Body of pancreas (tissue), 4 donors: ENCODE measurements around the gene GRIA1. TPM values are rescaled to one million over a fixed set of nuclear protein-coding genes. Genes with fewer than 3 reads are reported as not detected.

ENCODE experiments used
- ATAC-seq: fragments of 150-250 bp; one replicate; pipeline ENCODE4 v1.9.1; 2016
- DNase-seq, 4 donors: peaks; one replicate each; pipeline ENCODE4 v3.0.0-alpha.2; 2019
- H3K27ac ChIP-seq, 4 donors: fragments of 200-600 bp; sonication (generic); 1 replicate in 3 of 4; 2 replicates in 1 of 4; pipeline versions ENCODE4 v1.5.1 to v1.6.1; 2016 to 2019; ENCODE audit warnings: mild to moderate bottlenecking in 1 of 4, mixed read lengths in 1 of 4, moderate library complexity in 1 of 4
- H3K27me3 ChIP-seq, 2 donors: fragments of 200-600 bp; sonication (generic); one replicate each; pipeline ENCODE4 v1.6.0; 2016; ENCODE audit warnings: mild to moderate bottlenecking in 1 of 2
- H3K36me3 ChIP-seq, 2 donors: fragments of 200-600 bp; sonication (generic); replicated peaks in 1 of 2; 2 replicates each; pipeline ENCODE4 v1.5.1; 2016; ENCODE audit warnings: low read depth in 2 of 2; ENCODE audit not compliant: insufficient read depth in 1 of 2
- H3K4me1 ChIP-seq: fragments of 200-600 bp; sonication (generic); one replicate; pipeline ENCODE4 v1.6.0; 2016
- H3K4me3 ChIP-seq, 2 donors: fragments of 200-600 bp; sonication (generic); 1 replicate in 1 of 2; 2 replicates in 1 of 2; pipeline ENCODE4 v1.5.1; 2016 to 2019
- H3K9me3 ChIP-seq, 3 donors: fragments of 200-600 bp; sonication (generic); 1 replicate in 2 of 3; 2 replicates in 1 of 3; pipeline ENCODE4 v1.5.1; 2016
- POLR2A ChIP-seq, 3 donors: fragments of 450-650 bp; IDR thresholded peaks; one replicate each; pipeline ENCODE4 v1.6.1; 2016; ENCODE audit warnings: antibody characterized with exemption in 3 of 3, mild to moderate bottlenecking in 2 of 3
- WGBS, 2 donors: methylation state at CpG; one replicate each; pipeline ENCODE4 v1.1.5; 2017; 5-methylcytosine and 5-hydroxymethylcytosine counted together
- intact Hi-C: fragments of 100-400 bp; cut with DNase I; formaldehyde crosslinking; loops from one replicate; pipeline ENCODE4 v1.15.1; 2023
- total RNA-seq, 2 donors: library from RNA; depleted of rRNA; stranded (reverse); fragments of >200 nt; gene quantifications; one replicate each; pipeline ENCODE4 v1.1.0, GENCODE V29; 2016
- TF ChIP-seq, protein P1 (sequence below), 7 experiments: fragments of 450-650 bp in 4 of 7; fragments of 200-600 bp in 3 of 7; sonication (generic) in 3 of 7; IDR thresholded peaks; one replicate each; pipeline ENCODE4 v1.5.1; 2016 to 2019; ENCODE audit warnings: antibody characterized with exemption in 7 of 7

The GRIA1 gene
- total RNA-seq, 2 donors from 2014 or later: 0.26 to 2.6 TPM

GRCh38 chr5:153745778-153746395 is 255.4 kb downstream of the GRIA1 start:
- Histone ChIP-seq H3K27me3 (no peaks in the 10 kb centered on the region), H3K4me1 (no peaks in the 10 kb centered on the region), H3K27ac (no peak overlapping the region), H3K36me3 (no peaks in the 10 kb centered on the region), H3K4me3 (no peak overlapping the region), H3K9me3 (no peaks in the 10 kb centered on the region)
- DNase-seq (no peak), ATAC-seq (no peak)
- 31 to 40% methylated on average over 5 of the region's 5 CpGs for WGBS, 2 donors
- intact Hi-C loops: no loop called here
- TF ChIP-seq, protein P1, sequence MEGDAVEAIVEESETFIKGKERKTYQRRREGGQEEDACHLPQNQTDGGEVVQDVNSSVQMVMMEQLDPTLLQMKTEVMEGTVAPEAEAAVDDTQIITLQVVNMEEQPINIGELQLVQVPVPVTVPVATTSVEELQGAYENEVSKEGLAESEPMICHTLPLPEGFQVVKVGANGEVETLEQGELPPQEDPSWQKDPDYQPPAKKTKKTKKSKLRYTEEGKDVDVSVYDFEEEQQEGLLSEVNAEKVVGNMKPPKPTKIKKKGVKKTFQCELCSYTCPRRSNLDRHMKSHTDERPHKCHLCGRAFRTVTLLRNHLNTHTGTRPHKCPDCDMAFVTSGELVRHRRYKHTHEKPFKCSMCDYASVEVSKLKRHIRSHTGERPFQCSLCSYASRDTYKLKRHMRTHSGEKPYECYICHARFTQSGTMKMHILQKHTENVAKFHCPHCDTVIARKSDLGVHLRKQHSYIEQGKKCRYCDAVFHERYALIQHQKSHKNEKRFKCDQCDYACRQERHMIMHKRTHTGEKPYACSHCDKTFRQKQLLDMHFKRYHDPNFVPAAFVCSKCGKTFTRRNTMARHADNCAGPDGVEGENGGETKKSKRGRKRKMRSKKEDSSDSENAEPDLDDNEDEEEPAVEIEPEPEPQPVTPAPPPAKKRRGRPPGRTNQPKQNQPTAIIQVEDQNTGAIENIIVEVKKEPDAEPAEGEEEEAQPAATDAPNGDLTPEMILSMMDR (IDR thresholded peaks at IDR 0.05): no peak
- no peak for TF ChIP-seq POLR2A (IDR thresholded peaks at IDR 0.05)

DNA sequence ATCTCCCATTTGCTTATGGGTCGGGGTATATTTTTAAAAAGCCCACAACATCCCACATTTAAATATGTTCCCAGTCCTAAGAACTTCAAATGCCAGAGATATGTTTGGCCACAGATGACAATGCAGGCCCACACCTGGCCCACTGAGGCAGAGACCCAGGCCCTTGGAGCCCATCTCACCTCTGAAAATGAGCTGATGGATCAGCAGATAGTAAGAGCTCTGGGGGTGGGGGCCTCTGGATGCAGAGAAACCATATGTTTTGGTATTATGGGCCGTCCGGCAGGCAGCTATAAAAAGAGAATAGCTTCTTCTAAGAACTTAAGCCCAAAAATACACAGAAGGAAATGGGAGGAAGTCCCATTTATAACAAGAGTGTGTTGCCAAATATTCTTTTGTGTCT is 256.0 kb downstream of the GRIA1 start:
- DNase-seq (no peak), ATAC-seq (no peak)
- no peaks in the 10 kb centered on the region for H3K36me3 ChIP-seq
- intact Hi-C loops: no loop called here
- no peak overlapping the region for H3K4me3 ChIP-seq
- no peaks in the 10 kb centered on the region for H3K9me3 ChIP-seq
- no peaks in the 10 kb centered on the region for H3K27me3 ChIP-seq
- no peak for TF ChIP-seq POLR2A (IDR thresholded peaks at IDR 0.05)
- TF ChIP-seq, protein P1 (IDR thresholded peaks at IDR 0.05): no peak
- no peak overlapping the region for H3K27ac ChIP-seq
- 59 to 63% methylated on average over 3 of the region's 3 CpGs for WGBS, 2 donors
- no peaks in the 10 kb centered on the region for H3K4me1 ChIP-seq

DNA sequence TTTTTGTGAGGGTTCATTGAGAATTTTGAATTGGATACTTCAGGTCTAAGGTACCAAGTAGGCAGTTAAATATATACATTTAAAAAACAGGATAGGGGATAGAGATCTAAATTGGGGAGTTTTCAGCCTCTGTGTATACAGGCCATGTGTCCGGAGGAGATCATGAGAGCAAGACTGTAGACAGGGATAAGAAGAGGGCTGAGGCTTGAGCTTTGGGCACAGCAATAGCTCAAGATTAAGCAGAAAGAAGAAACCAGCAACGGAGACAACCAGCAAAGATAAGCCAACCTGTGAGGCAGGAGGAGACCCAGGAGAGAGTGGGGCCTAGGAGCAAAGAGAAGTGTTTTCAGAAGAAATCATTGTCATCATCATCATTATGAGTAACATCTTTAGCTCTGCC is 258.4 kb downstream of the GRIA1 start:
- intact Hi-C loops: no loop called here
- no peaks in the 10 kb centered on the region for H3K4me1 ChIP-seq
- H3K27ac ChIP-seq: no peak overlapping the region
- DNase-seq (no peak), ATAC-seq (no peak)
- no peaks in the 10 kb centered on the region for H3K9me3 ChIP-seq
- no peaks in the 10 kb centered on the region for H3K27me3 ChIP-seq
- no peaks in the 10 kb centered on the region for H3K36me3 ChIP-seq
- WGBS, 2 donors: 71 to 72% methylated on average over 2 of the region's 2 CpGs
- no peak overlapping the region for H3K4me3 ChIP-seq
- TF ChIP-seq, protein P1 (IDR thresholded peaks at IDR 0.05): no peak
- TF ChIP-seq POLR2A (IDR thresholded peaks at IDR 0.05): no peak

DNA sequence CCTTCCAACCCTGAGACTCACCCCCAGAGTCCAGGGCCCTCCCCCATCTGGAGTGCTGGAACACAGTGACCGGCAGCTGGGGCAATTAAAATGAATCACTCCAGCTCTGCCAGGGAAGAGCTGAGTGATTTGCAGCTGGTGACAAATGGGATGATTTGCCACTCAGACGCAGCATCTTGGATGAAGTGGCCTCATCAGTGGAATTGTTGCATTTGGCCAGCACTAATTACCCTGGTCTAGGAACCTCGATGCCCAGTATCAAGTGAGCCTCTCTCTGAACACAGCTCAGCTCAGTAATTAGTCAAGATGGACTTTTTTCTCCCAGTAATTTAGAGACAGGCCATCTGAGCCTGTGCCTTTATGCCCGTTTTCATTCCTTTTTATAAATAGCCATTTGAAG is 259.5 kb downstream of the GRIA1 start:
- H3K4me1 ChIP-seq: no peaks in the 10 kb centered on the region
- DNase-seq: no peak
- ATAC-seq: no peak
- H3K27me3 ChIP-seq: no peaks in the 10 kb centered on the region
- no peak for TF ChIP-seq POLR2A (IDR thresholded peaks at IDR 0.05)
- TF ChIP-seq, protein P1 (IDR thresholded peaks at IDR 0.05): no peak
- intact Hi-C loops: no loop called here
- H3K36me3 ChIP-seq: no peaks in the 10 kb centered on the region
- H3K27ac ChIP-seq: no peak overlapping the region
- WGBS, 2 donors: 47 to 52% methylated on average over 2 to 4 of the region's 4 CpGs
- H3K4me3 ChIP-seq: no peak overlapping the region
- H3K9me3 ChIP-seq: no peaks in the 10 kb centered on the region

GRCh38 chr5:153751251-153751650 is 260.8 kb downstream of the GRIA1 start:
- Histone ChIP-seq H3K36me3 (no peaks in the 10 kb centered on the region), H3K4me3 (no peak overlapping the region), H3K4me1 (no peaks in the 10 kb centered on the region), H3K27ac (no peak overlapping the region), H3K27me3 (no peaks in the 10 kb centered on the region), H3K9me3 (no peaks in the 10 kb centered on the region)
- DNase-seq: no peak
- TF ChIP-seq, protein P1 (IDR thresholded peaks at IDR 0.05): no peak
- no peak for TF ChIP-seq POLR2A (IDR thresholded peaks at IDR 0.05)
- intact Hi-C loops: no loop called here
- ATAC-seq: no peak
- WGBS, 2 donors: 63 to 65% methylated on average over 3 of the region's 3 CpGs
